GM12878 (cell line): ENCODE data around the gene BLOC1S4. TPM values are rescaled to one million over a fixed set of nuclear protein-coding genes. Genes with fewer than 3 reads are reported as not detected.

ENCODE experiments used
- ATAC-seq: fragments of 200-7000 bp; cut with Tn5 transposase; 3 replicates; pipeline ENCODE4 v1.9.1; 2020; ENCODE audit warnings: mild to moderate bottlenecking, moderate library complexity
- BruUV-seq: library from RNA; stranded (reverse); fragments of 400-500 nt; replicated peaks from 2 replicates; lab custom pipeline; 2021; lab: Mats Ljungman, UMichigan
- CTCF ChIA-PET: fragments of 300-600 bp; sonication (Branson Sonifier 250); formaldehyde crosslinking; extraction: SDS; loops from one replicate; lab custom pipeline; 2021; ENCODE audit warnings: inconsistent platforms; lab: Yijun Ruan, JAX
- POLR2A ChIA-PET: fragments of 350-600 bp; formaldehyde crosslinking; extraction: SDS; loops from one replicate; lab custom pipeline; 2021; ENCODE audit warnings: inconsistent platforms; lab: Charles Lee
- RAD21 ChIA-PET: fragments of 300-600 bp; sonication (Branson Sonifier 250); formaldehyde crosslinking; loops from one replicate; lab custom pipeline; 2023; ENCODE audit warnings: antibody characterized with exemption; ENCODE audit not compliant: unreplicated experiment; lab: Charles Lee
- SMC1A ChIA-PET: fragments of 300-600 bp; sonication (Branson Sonifier 250); formaldehyde crosslinking; loops from one replicate; lab custom pipeline; 2023; ENCODE audit not compliant: unreplicated experiment, uncharacterized antibody; lab: Charles Lee
- DNase-seq: peaks from one replicate; pipeline ENCODE4 v3.0.0-alpha.2; 2011; ENCODE audit warnings: low read depth, low spot score
- FAIRE-seq: peaks from 3 replicates; lab custom pipeline; 2011; peaks lifted over from hg19 to GRCh38; lab: Jason Lieb, UNC
- H2AFZ ChIP-seq: 2 replicates; pipeline ENCODE4 v1.6.0; 2011; ENCODE audit warnings: low read depth, low read length, control low read depth; ENCODE audit not compliant: control insufficient read depth
- H3K27ac ChIP-seq: 2 replicates; pipeline ENCODE4 v1.5.1; 2011; ENCODE audit warnings: control low read depth; ENCODE audit not compliant: control insufficient read depth, insufficient read depth
- H3K27me3 ChIP-seq, 2 experiments: replicated peaks in 1 of 2; 2 replicates each; pipeline versions ENCODE4 v1.6.0 to v1.6.1; 2011; ENCODE audit warnings: low read length in 1 of 2; ENCODE audit not compliant: control insufficient read depth in 2 of 2, insufficient read depth in 2 of 2
- H3K36me3 ChIP-seq, 2 experiments: 2 replicates each; pipeline ENCODE4 v1.5.1; 2011; ENCODE audit warnings: low read length in 1 of 2; ENCODE audit not compliant: control insufficient read depth in 2 of 2, insufficient read depth in 2 of 2
- H3K4me1 ChIP-seq: 2 replicates; pipeline ENCODE4 v1.6.1; 2011; ENCODE audit warnings: mild to moderate bottlenecking, low read length, moderate library complexity, mixed read lengths; ENCODE audit not compliant: control insufficient read depth, insufficient read depth
- H3K4me2 ChIP-seq: 2 replicates; pipeline ENCODE4 v1.6.0; 2011; ENCODE audit warnings: control low read depth; ENCODE audit not compliant: control insufficient read depth, insufficient read depth
- H3K4me3 ChIP-seq: fragments of 200-600 bp; sonication (generic); 2 replicates; pipeline ENCODE4 v1.5.1; 2016
- H3K79me2 ChIP-seq: 2 replicates; pipeline ENCODE4 v1.6.0; 2011; ENCODE audit warnings: low read length; ENCODE audit not compliant: control insufficient read depth, insufficient read depth
- H3K9ac ChIP-seq: 2 replicates; pipeline ENCODE4 v1.8.0; 2011; ENCODE audit warnings: low read length, control low read depth, mixed read lengths; ENCODE audit not compliant: control insufficient read depth, insufficient read depth
- H3K9me3 ChIP-seq: replicated peaks from 3 replicates; pipeline ENCODE4 v1.5.1; 2011; ENCODE audit warnings: mild to moderate bottlenecking, low read length; ENCODE audit not compliant: control insufficient read depth, insufficient read depth
- H4K20me1 ChIP-seq: 2 replicates; pipeline ENCODE4 v1.6.0; 2011; ENCODE audit not compliant: control insufficient read depth, insufficient read depth
- ATF7 ChIP-seq: fragments of 450-650 bp; IDR thresholded peaks from 2 replicates; pipeline ENCODE4 v1.6.1; 2016; ENCODE audit warnings: low read depth, mild to moderate bottlenecking
- CBX5 ChIP-seq: sonication (generic); IDR thresholded peaks from 2 replicates; pipeline ENCODE4 v1.6.1; 2016; ENCODE audit warnings: low read depth, moderate library complexity, mild to moderate bottlenecking, inconsistent platforms
- CEBPB ChIP-seq, 2 experiments: fragments of 150-350 bp in 1 of 2; IDR thresholded peaks; 2 replicates each; pipeline ENCODE4 v1.6.1; 2012 to 2014; ENCODE audit warnings: low read depth in 2 of 2, low read length in 2 of 2, borderline replicate concordance in 1 of 2, inconsistent platforms in 1 of 2
- CREM ChIP-seq: IDR thresholded peaks from 2 replicates; pipeline ENCODE4 v1.6.1; 2014; ENCODE audit warnings: antibody characterized with exemption, low read depth
- IKZF2 ChIP-seq, 2 experiments: fragments of 450-650 bp; IDR thresholded peaks; 2 replicates each; pipeline ENCODE4 v1.6.1; 2017; ENCODE audit warnings: mild to moderate bottlenecking in 2 of 2, moderate library complexity in 2 of 2
- JUNB ChIP-seq: IDR thresholded peaks from 2 replicates; pipeline ENCODE4 v1.6.1; 2016; ENCODE audit warnings: antibody characterized with exemption, mild to moderate bottlenecking
- KAT2A ChIP-seq: conservative IDR thresholded peaks from 2 replicates; pipeline ENCODE4 v1.6.1; 2011; ENCODE audit warnings: low read depth, low read length; ENCODE audit not compliant: control insufficient read depth
- MEF2B ChIP-seq: fragments of 450-650 bp; IDR thresholded peaks from 2 replicates; pipeline ENCODE4 v1.6.1; 2018; ENCODE audit warnings: mild to moderate bottlenecking, moderate library complexity; ENCODE audit not compliant: partially characterized antibody, poor library complexity, severe bottlenecking
- MYB ChIP-seq: fragments of 150-350 bp; IDR thresholded peaks from 2 replicates; pipeline ENCODE4 v1.6.1; 2014; ENCODE audit warnings: mild to moderate bottlenecking, low read depth, low read length, borderline replicate concordance
- NFYB ChIP-seq: IDR thresholded peaks from 2 replicates; pipeline ENCODE4 v1.6.1; 2011; ENCODE audit warnings: low read depth, mild to moderate bottlenecking, low read length, improper control_type of control experiment, moderate library complexity; ENCODE audit not compliant: insufficient read depth
- RCOR1 ChIP-seq: conservative IDR thresholded peaks from 2 replicates; pipeline ENCODE4 v1.6.1; 2012; ENCODE audit warnings: low read depth, low read length, improper control_type of control experiment
- RELB ChIP-seq: fragments of 450-650 bp; IDR thresholded peaks from 2 replicates; pipeline ENCODE4 v1.6.1; 2017; ENCODE audit warnings: low read depth, mild to moderate bottlenecking, moderate library complexity
- SMC3 ChIP-seq: IDR thresholded peaks from 2 replicates; pipeline ENCODE4 v1.6.1; 2011; ENCODE audit warnings: low read length, improper control_type of control experiment, borderline replicate concordance
- SREBF1 ChIP-seq: IDR thresholded peaks from 2 replicates; pipeline ENCODE4 v1.6.1; 2012; ENCODE audit warnings: mild to moderate bottlenecking, low read length
- TBL1XR1 ChIP-seq: IDR thresholded peaks from 2 replicates; pipeline ENCODE4 v1.6.1; 2012; ENCODE audit warnings: low read depth, low read length, improper control_type of control experiment
- WGBS: methylation state at CpG from one replicate; pipeline ENCODE4 v1.1.6; 2016; ENCODE audit warnings: low lambda C conversion rate; ENCODE audit not compliant: insufficient replicate concordance, insufficient coverage; ENCODE audit errors: missing lambda C conversion rate; 5-methylcytosine and 5-hydroxymethylcytosine counted together
- in situ Hi-C: fragments of 300-500 bp; cut with MboI; formaldehyde crosslinking; loops from 9 replicates; pipeline ENCODE4 v1.14.3; 2018; ENCODE audit warnings: mixed read lengths
- intact Hi-C: fragments of 100-400 bp; cut with micrococcal nuclease; formaldehyde crosslinking; loops from one replicate; pipeline ENCODE4 v1.14.2; 2022; ENCODE audit not compliant: unreplicated experiment
- polyA plus RNA-seq, 11 experiments: library from polyadenylated mRNA; depleted of rRNA in 4 of 11; unstranded in 6 of 11; stranded (reverse) in 5 of 11; fragments of >200 nt; fragmentation: Nextera tagmentation in 4 of 11; fragmentation: Illumina TruSeq in 1 of 11; extraction: Ambion mirVana in 4 of 11; extraction: Trizol in 1 of 11; gene quantifications; 1 replicate in 1 of 11; 2 replicates in 10 of 11; pipeline versions ENCODE4 v1.2.1 to v1.2.3, GENCODE V29; 2011 to 2016; ENCODE audit warnings: inconsistent platforms in 2 of 11, missing spikeins in 2 of 11, low read depth in 1 of 11
- total RNA-seq, 4 experiments: library from RNA; depleted of rRNA in 3 of 4; stranded (reverse); fragments of >200 nt in 3 of 4; fragmentation: Illumina TruSeq in 1 of 4; extraction: Trizol in 1 of 4; gene quantifications; 2 replicates each; pipeline versions ENCODE4 v1.2.1 to v1.2.3, GENCODE V29; 2013 to 2021
- TF ChIP-seq, protein P1 (sequence below): IDR thresholded peaks from 2 replicates; pipeline ENCODE4 v1.6.1; 2011; ENCODE audit warnings: mild to moderate bottlenecking, low read depth, low read length, moderate library complexity; ENCODE audit not compliant: insufficient replicate concordance
- TF ChIP-seq, protein P2 (sequence below): IDR thresholded peaks from 2 replicates; pipeline ENCODE4 v1.6.1; 2011; ENCODE audit warnings: low read depth, low read length, improper control_type of control experiment, borderline replicate concordance

Gene BLOC1S4
- total and polyA plus RNA-seq, 10 of the 15 experiments (the other 5 are each of a cell fraction or from before 2014, with no cell fraction given), result 2.7 to 23.8 (median 9.5) TPM

- TF ChIP-seq, protein P1, sequence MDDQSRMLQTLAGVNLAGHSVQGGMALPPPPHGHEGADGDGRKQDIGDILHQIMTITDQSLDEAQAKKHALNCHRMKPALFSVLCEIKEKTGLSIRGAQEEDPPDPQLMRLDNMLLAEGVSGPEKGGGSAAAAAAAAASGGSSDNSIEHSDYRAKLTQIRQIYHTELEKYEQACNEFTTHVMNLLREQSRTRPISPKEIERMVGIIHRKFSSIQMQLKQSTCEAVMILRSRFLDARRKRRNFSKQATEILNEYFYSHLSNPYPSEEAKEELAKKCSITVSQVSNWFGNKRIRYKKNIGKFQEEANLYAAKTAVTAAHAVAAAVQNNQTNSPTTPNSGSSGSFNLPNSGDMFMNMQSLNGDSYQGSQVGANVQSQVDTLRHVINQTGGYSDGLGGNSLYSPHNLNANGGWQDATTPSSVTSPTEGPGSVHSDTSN, result no peak
- no peak for TF ChIP-seq NFYB
- no peak for TF ChIP-seq CREM
- TF ChIP-seq CBX5, result no peak
Observed at GRCh38 chr4:6740347-6740746, 24.4 kb downstream of the BLOC1S4 start (continued).

DNA sequence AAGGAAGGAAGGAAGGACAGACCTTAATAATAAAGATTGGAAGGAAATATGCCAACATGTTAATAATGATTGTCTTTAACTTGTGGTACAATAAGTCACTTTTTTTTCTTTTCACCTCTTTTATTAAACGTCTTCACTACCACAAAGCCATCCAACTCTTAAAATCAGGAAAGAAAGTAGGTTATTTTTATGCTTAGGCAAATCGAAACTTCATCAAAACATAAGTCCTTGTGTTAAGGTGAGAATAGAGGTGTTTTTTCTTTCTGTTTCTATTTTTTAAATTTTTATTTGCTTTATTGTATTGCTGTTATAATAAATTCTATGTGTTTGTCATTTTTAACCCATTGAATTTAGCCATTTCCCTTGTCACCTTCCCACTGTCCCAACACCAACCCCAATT lies 26.5 kb downstream of the BLOC1S4 start:
- intact Hi-C loops (no loop called here), in situ Hi-C loops (no loop called here)
- no peaks in the 10 kb centered on the region for H3K27me3 ChIP-seq
- TF ChIP-seq MYB (no peak), SREBF1 (no peak), SMC3 (no peak), RELB (0 out of 2 replicates have a peak, but pooled peaks have one; percentile 19), TBL1XR1 (no peak), IKZF2 (IDR thresholded peaks at IDR 0.05) (peak; percentile 19 to 28; a peak in 1 of 4 replicates), MEF2B (no peak), ATF7 (no peak), KAT2A (no peak), CEBPB (IDR thresholded peaks at IDR 0.05; ENCODE audit: borderline replicate concordance in 1 of 2, low read depth in 2 of 2, low read length in 2 of 2) (no peak), JUNB (peak; percentile 60), RCOR1 (no peak)
- TF ChIP-seq, protein P2, sequence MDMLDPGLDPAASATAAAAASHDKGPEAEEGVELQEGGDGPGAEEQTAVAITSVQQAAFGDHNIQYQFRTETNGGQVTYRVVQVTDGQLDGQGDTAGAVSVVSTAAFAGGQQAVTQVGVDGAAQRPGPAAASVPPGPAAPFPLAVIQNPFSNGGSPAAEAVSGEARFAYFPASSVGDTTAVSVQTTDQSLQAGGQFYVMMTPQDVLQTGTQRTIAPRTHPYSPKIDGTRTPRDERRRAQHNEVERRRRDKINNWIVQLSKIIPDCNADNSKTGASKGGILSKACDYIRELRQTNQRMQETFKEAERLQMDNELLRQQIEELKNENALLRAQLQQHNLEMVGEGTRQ, result no peak
- H3K4me2 ChIP-seq, result peak overlapping the region; percentile 44; the same call in 1 of the 2 replicates
- CTCF ChIA-PET, result interaction anchor here (1.7 to 2.3 kb wide), 2 partner anchors 131 to 144 kb away, joined by 6 to 13 read pairs; no protein-coding TSS in a partner anchor
- H3K36me3 ChIP-seq, result no peaks in the 10 kb centered on the region
- POLR2A ChIA-PET, result no interaction called here
- H4K20me1 ChIP-seq, result no peaks in the 10 kb centered on the region
- no peak overlapping the region for H2AFZ ChIP-seq
- H3K27ac ChIP-seq, result no peak overlapping the region
- SMC1A ChIA-PET, result interaction anchor here (0.6 kb wide), 1 partner anchor 197 kb away, joined by 3 read pairs; no protein-coding TSS in a partner anchor
- no peaks in the 10 kb centered on the region; the same call in 2 of the 3 replicates for H3K9me3 ChIP-seq
- 0% methylated on average over 2 of the region's 2 CpGs for WGBS
- peak; percentile 67 for ATAC-seq
- H3K4me1 ChIP-seq, result peaks cover 10% of the 10 kb centered on the region
- BruUV-seq, result no TSS peak
- RAD21 ChIA-PET, result interaction anchor here (2.8 kb wide), 1 partner anchor 131 kb away, joined by 8 read pairs; no protein-coding TSS in a partner anchor
- no peak overlapping the region for H3K9ac ChIP-seq
- no peaks in the 10 kb centered on the region for H3K79me2 ChIP-seq
- DNase-seq, result no peak
- no peak overlapping the region for H3K4me3 ChIP-seq
- no peak for FAIRE-seq
